Activated CD8-positive, alpha-beta memory T cell treated with anti-CD3 and anti-CD28 coated beads for 24 hours (primary cell): Measurements from ENCODE around the gene MED12L.

Experiments used
- DNase-seq: peaks from one replicate; pipeline ENCODE4 v3.0.0-alpha.2; 2020

MED12L gene

GRCh38 chr3:151191095-151191494 lies 105.6 kb downstream of the MED12L start:
- no peak for DNase-seq

- no peak for DNase-seq
Observed at GRCh38 chr3:151192545-151192944, 107.1 kb downstream of the MED12L start.

GRCh38 chr3:151195826-151196225 lies 110.4 kb downstream of the MED12L start:
- no peak for DNase-seq

DNA sequence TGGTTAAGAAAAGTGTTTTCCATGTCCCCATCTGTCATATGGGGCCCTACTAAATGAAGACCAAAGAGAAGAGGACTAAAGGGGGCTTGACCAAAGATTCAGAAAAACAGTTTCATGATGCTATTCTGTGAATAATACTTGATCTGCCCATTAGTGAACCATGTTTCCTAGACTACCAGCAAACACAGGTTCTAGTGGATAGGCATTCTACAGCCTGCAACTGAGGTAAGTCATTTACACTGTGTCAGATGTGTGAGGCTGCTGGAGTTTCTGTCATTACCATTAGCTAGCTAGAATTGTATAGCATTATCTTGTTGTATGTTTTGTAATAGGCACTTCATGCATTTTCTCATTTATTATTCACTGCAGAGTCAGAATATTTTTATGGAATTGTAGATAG lies 111.0 kb downstream of the MED12L start:
- no peak for DNase-seq

DNA sequence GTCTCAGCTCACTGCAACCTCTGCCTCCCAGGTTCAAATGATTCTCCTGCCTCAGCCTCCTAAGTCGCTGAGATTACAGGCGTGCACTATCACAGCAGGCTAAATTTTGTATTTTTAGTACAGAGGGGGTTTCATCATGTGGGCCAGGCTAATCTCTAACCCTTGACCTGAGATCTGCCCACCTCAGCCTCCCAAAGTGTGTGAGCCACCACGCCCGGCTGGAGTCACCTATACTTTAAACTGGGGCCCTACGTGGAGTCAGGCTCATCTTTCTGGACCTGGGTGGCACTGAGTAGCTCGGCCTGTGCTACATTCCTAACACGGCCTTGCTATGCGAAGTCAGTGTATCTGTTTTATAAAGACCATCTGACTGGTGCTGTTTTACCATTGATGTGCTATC lies 111.8 kb downstream of the MED12L start:
- DNase-seq = no peak

DNA sequence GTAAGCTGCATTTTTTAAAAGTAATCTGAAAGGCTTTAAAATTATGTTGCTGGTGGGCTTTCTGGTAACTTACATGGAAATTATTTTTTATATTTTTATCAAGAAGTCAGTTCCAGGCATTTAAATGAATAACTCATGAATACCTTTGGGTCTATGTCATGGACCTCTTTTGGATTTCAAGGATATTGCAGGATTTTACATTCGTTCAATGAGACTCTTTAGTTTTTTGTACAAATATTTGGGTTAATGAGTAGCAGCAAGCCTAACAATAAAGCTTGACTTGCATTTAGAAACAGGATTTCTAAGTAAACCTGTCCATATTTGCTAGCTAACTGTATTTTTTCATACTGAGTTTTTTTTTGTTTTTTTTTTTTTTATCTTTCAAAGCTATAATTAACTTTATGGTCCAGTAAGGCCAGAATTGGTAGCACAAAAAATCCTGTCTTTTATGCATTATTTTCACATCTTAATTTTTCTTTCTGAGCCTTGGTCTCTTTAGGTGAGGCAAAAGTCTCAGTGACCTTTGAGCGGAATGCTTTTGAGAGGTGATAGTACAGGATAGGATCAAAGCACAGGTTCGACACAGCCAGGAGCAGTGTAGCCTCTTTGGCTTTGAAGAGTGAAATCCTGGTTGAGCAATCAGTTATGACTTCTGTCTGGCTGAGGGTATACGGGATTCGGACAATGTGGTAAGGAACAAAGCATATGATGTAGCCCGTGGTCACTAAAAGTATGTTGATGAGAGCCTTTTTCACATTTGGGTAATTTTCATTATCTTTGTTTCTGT lies 112.7 kb downstream of the MED12L start:
- DNase-seq = no peak

DNA sequence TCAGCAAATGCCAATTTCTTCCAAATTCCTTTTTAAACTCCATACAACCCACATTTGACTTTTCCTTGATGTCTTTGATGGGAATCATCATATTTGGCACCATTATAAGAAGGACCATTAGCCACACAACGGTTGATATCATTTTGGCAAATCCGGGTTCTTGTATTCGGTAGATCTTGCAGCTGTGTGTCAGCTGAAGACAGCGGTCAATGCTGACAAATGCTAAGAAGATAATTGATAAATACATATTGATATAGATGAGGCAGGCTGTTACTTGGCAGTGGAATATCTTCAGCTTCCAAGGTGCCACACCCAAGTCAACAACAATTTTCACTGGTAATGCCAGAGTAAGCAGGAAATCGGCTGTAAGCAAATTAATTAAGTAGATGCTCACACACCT lies 113.4 kb downstream of the MED12L start:
- DNase-seq = no peak

- DNase-seq = no peak
Observed at GRCh38 chr3:151199554-151200438, 114.3 kb downstream of the MED12L start.

DNA sequence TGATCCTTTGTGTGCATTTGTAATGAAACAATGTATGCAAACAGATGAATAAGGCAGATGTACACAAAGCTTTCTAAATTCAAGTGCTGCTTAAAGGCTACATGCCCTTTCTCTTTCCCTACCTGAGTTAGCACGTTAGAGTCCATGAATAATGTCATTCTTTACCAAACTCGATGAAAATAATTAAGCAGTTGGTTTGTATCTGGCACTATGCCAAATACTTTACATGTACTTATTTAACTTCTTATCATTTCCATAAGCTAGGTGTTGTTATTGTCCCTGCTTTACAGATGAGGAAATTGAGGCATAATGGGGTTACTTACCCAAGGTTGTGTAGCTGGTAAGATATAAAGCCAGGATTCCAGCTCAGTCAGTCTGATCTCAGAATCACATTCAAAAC lies 115.1 kb downstream of the MED12L start:
- no peak for DNase-seq

GRCh38 chr3:151201051-151201730 lies 115.7 kb downstream of the MED12L start:
- no peak for DNase-seq

GRCh38 chr3:151203051-151203420 lies 117.6 kb downstream of the MED12L start, which contains the start of gene GPR171:
TSS of gene GPR171 (minus strand) at chr3:151203216. CDS start at chr3:151199386, 3,830 bp downstream.
- DNase-seq = peak; percentile 78

GRCh38 chr3:151204530-151205402 lies 119.3 kb downstream of the MED12L start:
- no peak for DNase-seq

- no peak for DNase-seq
Observed at GRCh38 chr3:151205482-151205881, 120.0 kb downstream of the MED12L start.

GRCh38 chr3:151206201-151206600 lies 120.7 kb downstream of the MED12L start:
- no peak for DNase-seq

GRCh38 chr3:151209654-151210053 lies 124.2 kb downstream of the MED12L start:
- DNase-seq = no peak

DNA sequence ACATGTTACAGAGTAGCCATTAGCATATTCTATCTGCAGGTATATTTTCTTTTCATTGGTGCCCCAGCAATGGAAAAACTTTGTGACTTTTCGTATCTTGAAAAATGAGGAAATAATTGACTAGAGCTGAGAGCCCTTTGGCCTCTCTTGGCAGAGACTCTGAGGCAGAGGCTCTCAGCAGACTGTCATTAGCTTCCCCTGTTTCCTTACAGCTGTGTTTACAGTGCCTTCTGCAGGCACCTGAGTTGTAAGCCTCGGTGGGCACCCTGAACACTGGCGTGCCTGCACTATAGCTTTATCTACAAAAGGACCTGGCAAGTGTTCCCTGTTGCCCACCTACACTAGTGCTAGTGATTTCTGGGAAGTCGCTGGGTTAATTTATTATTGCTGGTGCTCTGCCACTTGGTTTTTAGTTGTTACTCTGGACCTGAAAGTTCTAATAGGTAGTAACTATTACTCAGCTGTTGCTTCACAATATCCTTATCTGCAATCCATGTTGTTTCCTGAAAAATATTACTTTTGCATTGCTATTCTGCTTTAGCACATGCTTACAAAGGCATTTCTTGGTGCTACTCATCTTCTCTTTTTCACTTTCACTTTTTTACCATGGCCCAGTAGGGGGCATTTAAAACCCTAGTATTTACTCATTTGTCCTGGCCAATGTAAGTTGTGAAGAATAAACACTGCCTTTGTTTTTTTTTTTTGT lies 125.4 kb downstream of the MED12L start:
- DNase-seq = no peak

- no peak for DNase-seq
Observed at GRCh38 chr3:151213151-151213550, 127.7 kb downstream of the MED12L start.

GRCh38 chr3:151213881-151214280 lies 128.4 kb downstream of the MED12L start:
- no peak for DNase-seq

DNA sequence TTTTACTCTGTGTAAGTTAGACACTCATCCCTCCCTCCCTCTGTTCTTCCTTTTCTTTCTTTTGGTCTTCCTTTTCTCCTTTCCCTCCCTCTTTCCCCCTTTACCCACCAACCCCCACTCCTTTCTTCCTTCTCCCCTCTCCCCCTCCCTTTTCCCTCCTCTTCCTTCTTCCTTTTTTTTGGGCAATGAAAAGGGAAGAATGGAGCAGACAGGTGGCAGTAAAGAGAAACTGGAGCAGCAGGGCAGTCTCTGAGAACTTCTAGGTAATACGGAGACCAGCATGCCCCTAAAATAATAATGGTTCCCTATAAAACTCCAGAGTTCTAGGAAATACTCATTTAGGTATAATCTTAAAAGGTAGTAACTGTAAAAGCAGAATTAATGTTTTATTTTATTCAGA lies 129.0 kb downstream of the MED12L start:
- DNase-seq = no peak

- DNase-seq = no peak
Observed at GRCh38 chr3:151216641-151217607, 131.5 kb downstream of the MED12L start.

- DNase-seq = no peak
Observed at GRCh38 chr3:151218136-151218535, 132.7 kb downstream of the MED12L start.
